NCI-H1436 treated with DMSO at 0.1 percent for 48 hours (cell line): ENCODE data around the gene GOSR1.
"Not testable (repeated sequence)": the region's sequence is repeated elsewhere in the genome, so short reads cannot be mapped to it uniquely, and the experiment has no call there.

Experiments
- DNase-seq: peaks from one replicate; lab custom pipeline; 2025; lab: John Stamatoyannopoulos, UW

GOSR1 gene

GRCh38 chr17:30505868-30506417, 28.7 kb downstream of the GOSR1 start:
- no peak for DNase-seq

GRCh38 chr17:30506481-30506880, 29.3 kb downstream of the GOSR1 start:
- DNase-seq = no peak

GRCh38 chr17:30513346-30513745, 36.1 kb downstream of the GOSR1 start:
- DNase-seq = no peak

GRCh38 chr17:30514895-30515596, 37.8 kb downstream of the GOSR1 start:
- no peak for DNase-seq

- no peak for DNase-seq
Measured at GRCh38 chr17:30517786-30518185, 40.6 kb downstream of the GOSR1 start.

GRCh38 chr17:30519166-30519565, 42.0 kb downstream of the GOSR1 start:
- no peak for DNase-seq

GRCh38 chr17:30519707-30520106, 42.5 kb downstream of the GOSR1 start:
- DNase-seq = no peak

- DNase-seq = no peak
Measured at GRCh38 chr17:30520436-30520835, 43.2 kb downstream of the GOSR1 start.

- DNase-seq = no peak
Measured at GRCh38 chr17:30520882-30521281, 43.7 kb downstream of the GOSR1 start.

GRCh38 chr17:30521766-30522165, 44.6 kb downstream of the GOSR1 start:
- no peak for DNase-seq

- DNase-seq = not testable (repeated sequence)
Measured at GRCh38 chr17:30523236-30523635, 46.0 kb downstream of the GOSR1 start.

GRCh38 chr17:30524847-30525246, 47.6 kb downstream of the GOSR1 start:
- DNase-seq = no peak

GRCh38 chr17:30526401-30526800, 49.2 kb downstream of the GOSR1 start:
- DNase-seq = no peak

GRCh38 chr17:30528701-30529100, 51.5 kb downstream of the GOSR1 start:
- DNase-seq = not testable (repeated sequence)

GRCh38 chr17:30530346-30531025, 53.3 kb downstream of the GOSR1 start:
- no peak for DNase-seq

GRCh38 chr17:30532871-30533270, 55.7 kb downstream of the GOSR1 start:
- no peak for DNase-seq

GRCh38 chr17:30534298-30534697, 57.1 kb downstream of the GOSR1 start:
- no peak for DNase-seq

- no peak for DNase-seq
Measured at GRCh38 chr17:30534938-30535921, 58.0 kb downstream of the GOSR1 start.

- DNase-seq = not testable (repeated sequence)
Measured at GRCh38 chr17:30536846-30537245, 59.6 kb downstream of the GOSR1 start.

- DNase-seq = not testable (repeated sequence)
Measured at GRCh38 chr17:30537667-30538066, 60.5 kb downstream of the GOSR1 start.

GRCh38 chr17:30541802-30542201, 64.6 kb downstream of the GOSR1 start:
- DNase-seq = no peak

- no peak for DNase-seq
Measured at GRCh38 chr17:30543456-30543855, 66.2 kb downstream of the GOSR1 start.
